Upper lobe of right lung (tissue), 1 donor: ENCODE results near the gene BARHL2. TPM values are rescaled to one million over a fixed set of nuclear protein-coding genes. Genes with fewer than 3 reads are reported as not detected.

Experiments
- ATAC-seq: fragments of 200-7000 bp; cut with Tn5 transposase; one replicate; pipeline ENCODE4 v1.9.1; 2020; ENCODE audit warnings: mild to moderate bottlenecking, moderate library complexity
- DNase-seq: peaks from one replicate; pipeline ENCODE4 v3.0.0-alpha.2; 2020
- H3K27ac ChIP-seq: fragments of 200-600 bp; one replicate; pipeline ENCODE4 v1.8.0; 2022
- H3K27me3 ChIP-seq: fragments of 200-600 bp; one replicate; pipeline ENCODE4 v1.8.0; 2022; ENCODE audit warnings: mild to moderate bottlenecking
- H3K36me3 ChIP-seq: fragments of 200-600 bp; one replicate; pipeline ENCODE4 v1.8.0; 2022
- H3K4me1 ChIP-seq: fragments of 200-600 bp; one replicate; pipeline ENCODE4 v1.8.0; 2022
- H3K4me3 ChIP-seq: fragments of 200-600 bp; one replicate; pipeline ENCODE4 v1.8.0; 2022; ENCODE audit warnings: mild to moderate bottlenecking
- H3K9me3 ChIP-seq: fragments of 200-600 bp; one replicate; pipeline ENCODE4 v1.8.0; 2022
- CTCF ChIP-seq: fragments of 200-600 bp; IDR thresholded peaks from one replicate; pipeline ENCODE4 v1.8.0; 2022; ENCODE audit warnings: antibody characterized with exemption
- intact Hi-C: fragments of 100-400 bp; cut with DNase I; formaldehyde crosslinking; loops from one replicate; pipeline ENCODE4 v1.11.0; 2022
- total RNA-seq: library from RNA; stranded (reverse); fragmentation: NEBNext Ultra II Directional; extraction: Animal tissue kit (Norgen Biotek cat#: 25700); gene quantifications from one replicate; pipeline ENCODE4 v1.2.1, GENCODE V29; 2021
- donor health status: DM: no; HTN: yes; CAD: no; lungs with severe emphysema.

BARHL2 gene
- total RNA-seq, 1 donor from 2014 or later, result not detected

GRCh38 chr1:90714521-90714951, 2.6 kb downstream of the BARHL2 start:
- no peak for TF ChIP-seq CTCF
- H3K4me1 ChIP-seq, result peaks cover 13% of the 10 kb centered on the region
- no peak overlapping the region for H3K4me3 ChIP-seq
- ATAC-seq, result no peak
- H3K36me3 ChIP-seq, result no peaks in the 10 kb centered on the region
- DNase-seq, result no peak
- H3K9me3 ChIP-seq, result no peaks in the 10 kb centered on the region
- H3K27ac ChIP-seq, result no peak overlapping the region
- peaks cover 94% of the 10 kb centered on the region for H3K27me3 ChIP-seq
- intact Hi-C loops, result no loop called here

DNA sequence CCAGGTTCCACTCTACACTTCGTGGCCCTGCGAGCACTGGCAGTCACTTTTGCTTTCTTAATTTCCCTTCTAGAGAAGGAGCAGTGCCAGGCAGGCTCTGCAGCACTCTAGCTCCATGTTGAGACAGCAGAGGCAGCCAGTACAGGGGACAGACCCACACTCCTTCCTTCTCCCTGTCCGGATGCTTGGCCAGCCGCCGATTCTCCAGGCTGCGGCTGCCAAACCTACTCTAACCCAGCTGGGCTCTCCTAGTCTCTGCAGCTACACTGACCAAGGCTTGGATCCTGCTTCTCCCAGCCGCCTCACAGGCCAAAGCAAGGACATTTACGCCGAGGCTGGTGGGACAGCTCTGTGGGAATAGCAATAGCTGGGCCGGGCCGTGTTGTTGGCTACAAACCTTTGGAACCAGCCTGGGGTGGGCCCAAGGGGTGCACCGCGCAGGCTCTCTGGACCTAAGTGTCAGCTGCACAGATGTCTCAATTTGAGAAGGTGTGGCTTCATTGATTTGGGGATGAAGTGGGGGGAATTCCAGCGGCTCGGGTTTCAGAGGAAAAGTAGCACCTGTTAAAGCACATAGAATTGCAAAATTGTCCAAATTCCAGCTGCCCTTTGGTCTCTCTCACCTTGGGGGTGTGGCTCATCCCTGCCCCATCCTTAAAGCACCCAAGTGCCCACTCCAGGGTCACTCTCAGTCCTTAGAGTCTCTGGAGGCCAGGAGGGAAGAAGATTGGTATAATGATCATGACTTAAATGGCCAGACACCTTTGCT, 3.2 kb downstream of the BARHL2 start:
- DNase-seq (no peak), ATAC-seq (no peak)
- Histone ChIP-seq H3K4me3 (no peak overlapping the region), H3K4me1 (peaks cover 13% of the 10 kb centered on the region), H3K36me3 (no peaks in the 10 kb centered on the region), H3K9me3 (no peaks in the 10 kb centered on the region), H3K27ac (no peak overlapping the region), H3K27me3 (peaks cover 92% of the 10 kb centered on the region)
- intact Hi-C loops, result no loop called here
- no peak for TF ChIP-seq CTCF

DNA sequence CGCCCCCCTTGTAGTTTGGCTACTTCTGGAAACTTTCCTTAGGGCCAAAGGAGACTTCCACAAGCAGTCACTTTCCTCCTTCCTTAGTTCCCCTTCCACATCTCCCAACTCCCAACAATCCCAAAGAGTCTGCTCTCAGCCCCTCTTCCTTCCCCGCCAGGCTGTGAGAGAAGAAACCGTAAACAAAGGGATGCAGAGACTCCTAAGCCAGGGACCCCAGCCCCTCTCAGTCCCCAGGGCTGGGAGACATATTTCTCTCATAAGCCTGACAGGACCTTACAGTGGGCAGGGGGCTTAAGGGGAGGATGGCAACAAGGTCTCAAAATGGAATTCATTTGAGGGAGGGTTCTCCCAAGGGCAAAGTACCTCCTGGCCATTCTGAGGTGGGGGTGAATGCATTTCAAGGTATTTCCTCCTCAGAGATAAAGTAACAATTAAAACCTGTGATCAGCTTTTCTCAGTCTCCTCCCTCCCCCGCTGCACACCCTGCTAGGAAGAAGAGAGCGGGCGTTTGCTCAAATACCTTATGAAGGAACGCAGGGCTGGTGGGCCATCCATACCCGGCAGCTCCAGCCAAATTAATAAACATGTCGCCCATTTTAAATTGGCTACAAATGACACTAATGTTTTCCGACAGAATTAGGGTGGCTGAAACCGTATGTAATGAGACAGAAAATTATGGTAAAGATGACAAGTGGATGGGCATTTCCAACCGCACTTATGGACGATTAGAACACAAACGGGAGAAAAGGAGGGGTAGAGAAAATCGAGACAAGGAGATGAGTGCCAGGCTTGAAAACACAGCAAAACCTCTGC, 4.0 kb downstream of the BARHL2 start:
- Histone ChIP-seq H3K4me1 (peaks cover 6% of the 10 kb centered on the region), H3K9me3 (no peaks in the 10 kb centered on the region), H3K36me3 (no peaks in the 10 kb centered on the region), H3K4me3 (no peak overlapping the region), H3K27me3 (peaks cover 92% of the 10 kb centered on the region), H3K27ac (no peak overlapping the region)
- no peak for DNase-seq
- intact Hi-C loops, result no loop called here
- no peak for ATAC-seq
- no peak for TF ChIP-seq CTCF

GRCh38 chr1:90712153-90712856, 4.8 kb downstream of the BARHL2 start:
- DNase-seq (no peak), ATAC-seq (no peak)
- no peak overlapping the region for H3K4me3 ChIP-seq
- peaks cover 98% of the 10 kb centered on the region for H3K27me3 ChIP-seq
- no peaks in the 10 kb centered on the region for H3K9me3 ChIP-seq
- no peak for TF ChIP-seq CTCF
- peaks cover 5% of the 10 kb centered on the region for H3K4me1 ChIP-seq
- H3K36me3 ChIP-seq, result no peaks in the 10 kb centered on the region
- H3K27ac ChIP-seq, result no peak overlapping the region
- intact Hi-C loops, result no loop called here

DNA sequence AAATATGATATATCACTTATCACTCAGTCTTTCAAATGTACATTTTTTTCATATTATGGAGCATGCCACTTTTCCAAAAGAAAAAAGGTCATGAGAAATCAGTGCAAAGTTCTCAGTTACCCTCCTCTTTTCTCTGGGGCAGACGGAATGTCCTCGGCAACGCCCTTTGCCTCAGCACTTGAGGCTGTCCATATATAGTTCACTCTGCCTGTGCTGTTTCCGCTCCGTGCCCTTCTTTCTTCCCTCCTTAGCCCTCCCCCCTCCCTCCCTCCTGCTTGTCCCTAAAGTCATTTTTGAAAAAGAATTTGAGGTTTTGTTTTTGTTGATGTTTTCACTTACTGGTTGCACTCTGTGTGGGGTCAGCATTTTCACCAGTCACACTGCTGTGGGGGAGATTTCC, 5.4 kb downstream of the BARHL2 start:
- peaks cover 98% of the 10 kb centered on the region for H3K27me3 ChIP-seq
- intact Hi-C loops, result no loop called here
- no peak overlapping the region for H3K4me3 ChIP-seq
- DNase-seq (no peak), ATAC-seq (no peak)
- H3K27ac ChIP-seq, result no peak overlapping the region
- TF ChIP-seq CTCF, result no peak
- peaks cover 11% of the 10 kb centered on the region for H3K4me1 ChIP-seq
- H3K36me3 ChIP-seq, result no peaks in the 10 kb centered on the region
- H3K9me3 ChIP-seq, result no peaks in the 10 kb centered on the region
